GM18499 (cell line): ENCODE measurements around the gene RPL28.

Experiments
- ATAC-seq: cut with Tn5 transposase; IDR thresholded peaks from one replicate; pipeline ENCODE4 v1.9.1; 2021; ENCODE audit warnings: moderate number of reproducible peaks; ENCODE audit not compliant: insufficient read depth, unreplicated experiment

Gene RPL28

GRCh38 chr19:55352549-55353145 lies 33.1 kb upstream of the RPL28 start:
- ATAC-seq, result no peak

- no peak for ATAC-seq
These were observed 32.4 kb upstream of the RPL28 start for GRCh38 chr19:55353356-55353802.

GRCh38 chr19:55353803-55354697 lies 31.7 kb upstream of the RPL28 start:
- ATAC-seq, result no peak

GRCh38 chr19:55354698-55355212 lies 31.0 kb upstream of the RPL28 start, which contains the start of gene COX6B2:
COX6B2 (minus strand) TSS chr19:55354719; CDS start chr19:55354521, 198 bp downstream.
- no peak for ATAC-seq

- no peak for ATAC-seq
These were observed 30.4 kb upstream of the RPL28 start for GRCh38 chr19:55355213-55355821.

- ATAC-seq, result no peak
These were observed 27.2 kb upstream of the RPL28 start for GRCh38 chr19:55358493-55358892.

GRCh38 chr19:55358943-55359908 lies 26.5 kb upstream of the RPL28 start:
- ATAC-seq, result no peak

GRCh38 chr19:55360902-55361301 lies 24.8 kb upstream of the RPL28 start:
- ATAC-seq, result no peak

- ATAC-seq, result no peak
These were observed 23.4 kb upstream of the RPL28 start for GRCh38 chr19:55362174-55362989.

- ATAC-seq, result no peak
These were observed 22.6 kb upstream of the RPL28 start, which contains the start of gene GARIN5B for GRCh38 chr19:55362990-55363716. GARIN5B (minus strand) TSS chr19:55363260; CDS start chr19:55363066, 194 bp downstream.

GRCh38 chr19:55365245-55365644 lies 20.5 kb upstream of the RPL28 start:
- ATAC-seq, result no peak

- ATAC-seq, result no peak
These were observed 19.8 kb upstream of the RPL28 start for GRCh38 chr19:55365964-55366363.

GRCh38 chr19:55366790-55367189 lies 18.9 kb upstream of the RPL28 start:
- no peak for ATAC-seq

- no peak for ATAC-seq
These were observed 17.6 kb upstream of the RPL28 start for GRCh38 chr19:55368106-55368505.

- ATAC-seq, result no peak
These were observed 16.8 kb upstream of the RPL28 start for GRCh38 chr19:55368701-55369563.

GRCh38 chr19:55369653-55370304 lies 16.0 kb upstream of the RPL28 start:
- no peak for ATAC-seq
